Stomach (tissue), 4 donors: ENCODE results near the gene ELF2.

ENCODE experiments used
- EP300 ChIP-seq: sonication (generic); formaldehyde crosslinking; IDR thresholded peaks from one replicate; pipeline ENCODE4 v1.6.1; 2017; ENCODE audit warnings: antibody characterized with exemption
- POLR2A ChIP-seq, 4 donors: fragments of 450-650 bp; IDR thresholded peaks; one replicate each; pipeline ENCODE4 v1.6.1; 2016; ENCODE audit warnings: antibody characterized with exemption in 4 of 4, control low read depth in 2 of 4, mild to moderate bottlenecking in 1 of 4, moderate library complexity in 1 of 4
- TF ChIP-seq, protein P1 (sequence below), 7 experiments: fragments of 450-650 bp in 4 of 7; fragments of 200-600 bp in 3 of 7; sonication (generic) in 3 of 7; IDR thresholded peaks; one replicate each; pipeline ENCODE4 v1.5.1; 2016 to 2019; ENCODE audit warnings: antibody characterized with exemption in 7 of 7, control low read depth in 2 of 7, mild to moderate bottlenecking in 1 of 7

DNA sequence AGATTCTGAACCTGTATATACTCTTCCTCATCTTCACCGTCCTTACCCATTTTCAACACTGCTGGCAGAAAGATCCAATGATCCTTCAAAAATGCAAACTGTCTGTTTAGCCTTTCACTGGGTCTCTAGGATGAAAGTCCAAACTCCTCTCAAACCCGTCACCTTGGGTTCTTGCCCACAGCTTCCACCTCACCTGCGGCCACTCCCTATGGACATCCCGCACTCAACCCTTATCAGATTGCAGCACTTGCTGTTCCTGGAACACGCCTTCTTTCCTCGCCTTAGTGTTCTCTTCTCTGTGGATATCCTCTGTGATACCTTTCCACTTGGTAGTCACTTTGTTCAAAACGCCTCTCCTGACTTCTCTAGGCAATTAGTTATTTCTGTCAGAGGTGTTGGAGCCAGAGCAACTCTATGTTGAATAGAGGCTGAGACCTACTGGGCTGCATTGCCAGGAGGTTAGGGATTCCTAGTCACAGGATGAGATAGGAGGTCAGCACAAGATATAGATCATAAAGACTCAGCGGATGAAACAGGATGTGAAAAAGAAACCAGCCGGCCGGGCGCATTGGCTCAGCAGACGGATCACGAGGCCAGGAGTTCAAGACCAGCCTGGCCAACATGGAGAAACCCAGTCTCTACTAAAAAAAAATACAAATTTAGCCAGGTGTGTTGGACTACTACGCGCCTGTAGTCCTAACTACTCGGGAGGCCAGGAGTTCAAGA lies 165.6 kb downstream of the ELF2 start:
- TF ChIP-seq EP300 (no peak), POLR2A (IDR thresholded peaks at IDR 0.05) (no peak)
- TF ChIP-seq, protein P1, sequence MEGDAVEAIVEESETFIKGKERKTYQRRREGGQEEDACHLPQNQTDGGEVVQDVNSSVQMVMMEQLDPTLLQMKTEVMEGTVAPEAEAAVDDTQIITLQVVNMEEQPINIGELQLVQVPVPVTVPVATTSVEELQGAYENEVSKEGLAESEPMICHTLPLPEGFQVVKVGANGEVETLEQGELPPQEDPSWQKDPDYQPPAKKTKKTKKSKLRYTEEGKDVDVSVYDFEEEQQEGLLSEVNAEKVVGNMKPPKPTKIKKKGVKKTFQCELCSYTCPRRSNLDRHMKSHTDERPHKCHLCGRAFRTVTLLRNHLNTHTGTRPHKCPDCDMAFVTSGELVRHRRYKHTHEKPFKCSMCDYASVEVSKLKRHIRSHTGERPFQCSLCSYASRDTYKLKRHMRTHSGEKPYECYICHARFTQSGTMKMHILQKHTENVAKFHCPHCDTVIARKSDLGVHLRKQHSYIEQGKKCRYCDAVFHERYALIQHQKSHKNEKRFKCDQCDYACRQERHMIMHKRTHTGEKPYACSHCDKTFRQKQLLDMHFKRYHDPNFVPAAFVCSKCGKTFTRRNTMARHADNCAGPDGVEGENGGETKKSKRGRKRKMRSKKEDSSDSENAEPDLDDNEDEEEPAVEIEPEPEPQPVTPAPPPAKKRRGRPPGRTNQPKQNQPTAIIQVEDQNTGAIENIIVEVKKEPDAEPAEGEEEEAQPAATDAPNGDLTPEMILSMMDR (IDR thresholded peaks at IDR 0.05) = no peak
